ENCODE data around the gene SPTAN1.
A peak's percentile ranks its signal among the peaks of the same experiment; 100 is the strongest.
"Not testable (repeated sequence)": the region's sequence is repeated elsewhere in the genome, so short reads cannot be mapped to it uniquely, and the experiment has no call there.

Gene SPTAN1

DNA sequence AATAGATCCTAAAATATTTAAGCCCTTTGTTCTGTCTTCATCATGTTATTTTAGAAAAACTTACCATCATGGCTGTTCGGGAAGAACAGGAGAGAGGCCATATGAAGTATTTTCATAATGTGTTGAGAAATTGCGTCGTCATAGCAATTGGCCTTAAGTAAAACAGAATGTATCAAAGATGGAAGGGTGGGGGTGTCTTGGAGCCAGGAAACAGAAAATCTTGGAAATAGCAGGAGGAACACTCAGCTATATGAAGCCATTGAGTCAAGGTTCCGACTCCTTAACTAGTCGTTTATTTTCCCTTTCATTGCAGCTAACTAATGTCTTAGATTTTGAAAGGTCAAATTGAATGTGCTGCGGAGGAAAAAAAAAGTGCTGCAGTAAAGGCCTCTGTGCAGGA lies 1.3 kb downstream of the SPTAN1 start:
- no peak for DNase-seq

DNA sequence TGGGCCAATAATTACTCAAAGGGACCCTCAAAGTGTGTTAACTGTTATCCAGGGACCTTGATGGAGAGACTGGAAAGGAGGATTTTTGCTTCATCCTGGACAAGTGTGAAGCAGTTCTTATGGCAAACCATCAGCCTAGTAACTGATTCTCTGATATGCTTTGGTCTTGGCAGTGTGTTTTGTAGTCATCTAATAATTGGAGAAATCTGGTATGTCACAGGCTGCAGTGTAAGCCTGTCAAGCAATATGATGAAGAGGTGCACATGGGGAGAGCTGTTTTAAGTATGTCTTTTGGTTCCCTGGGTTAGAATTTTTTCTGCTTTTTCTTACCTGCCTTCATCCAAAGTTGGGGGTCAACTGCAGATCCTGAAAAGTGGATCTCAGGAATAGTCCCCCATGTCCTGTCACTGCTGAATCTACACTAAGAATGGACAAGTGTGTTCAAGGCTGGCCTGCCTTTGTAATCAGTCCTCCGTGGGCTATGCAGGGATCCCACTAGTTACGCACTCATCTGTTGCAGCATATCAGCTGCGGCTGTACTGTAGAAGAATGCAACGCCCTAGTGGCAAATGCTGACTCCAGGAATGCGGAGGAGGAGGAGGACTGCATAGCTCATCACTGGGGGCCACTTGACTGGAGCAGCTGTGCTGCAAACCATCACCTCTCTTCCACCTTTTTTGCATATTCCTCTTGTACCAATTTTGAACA lies 1.9 kb downstream of the SPTAN1 start:
- peak; percentile 31 for DNase-seq

DNA sequence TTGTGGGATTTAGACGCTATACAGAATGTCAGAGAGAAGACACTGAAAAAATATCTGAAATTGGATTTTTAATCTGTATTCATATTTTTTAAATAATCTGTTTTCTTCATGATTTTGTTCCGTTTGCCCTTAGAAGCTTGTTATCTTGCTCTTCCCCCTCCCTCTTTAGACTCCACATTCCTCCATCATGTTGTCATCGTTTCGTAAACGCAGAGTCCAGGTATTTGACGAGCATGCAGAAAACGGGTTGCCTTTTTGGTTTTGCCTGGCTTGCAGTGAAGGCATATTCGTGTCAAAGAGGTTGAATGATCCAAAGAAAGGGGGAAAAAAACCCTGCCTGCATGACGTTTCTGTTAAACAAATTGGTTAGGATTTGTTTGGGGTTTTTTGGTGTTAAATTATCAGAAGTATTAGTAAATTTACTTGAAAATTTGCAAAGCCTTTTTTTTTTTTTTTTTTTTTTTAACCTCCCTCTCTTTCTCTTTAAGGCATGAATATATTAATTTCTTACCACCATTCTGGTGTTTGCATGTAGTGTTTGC lies 2.9 kb downstream of the SPTAN1 start:
- DNase-seq: no peak

DNA sequence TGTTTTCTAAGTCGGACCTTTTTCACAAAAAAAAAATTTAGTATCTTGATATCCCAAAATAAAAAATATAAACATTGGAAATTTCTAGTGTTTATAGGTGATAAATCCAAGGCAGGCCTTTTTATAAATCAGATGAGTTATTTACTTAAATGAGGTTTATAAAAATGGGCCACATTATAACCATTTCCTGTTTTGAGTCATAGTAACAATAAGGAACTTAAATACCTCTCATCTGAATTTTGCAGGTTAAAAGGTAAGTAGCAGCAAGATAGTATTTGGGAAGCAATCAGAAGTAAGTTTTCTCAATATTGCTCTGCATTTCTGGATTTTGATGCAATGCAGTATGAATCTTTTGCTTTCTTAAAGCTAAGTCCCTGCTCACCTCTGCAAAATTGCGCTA lies 3.9 kb downstream of the SPTAN1 start:
- no peak for DNase-seq

DNA sequence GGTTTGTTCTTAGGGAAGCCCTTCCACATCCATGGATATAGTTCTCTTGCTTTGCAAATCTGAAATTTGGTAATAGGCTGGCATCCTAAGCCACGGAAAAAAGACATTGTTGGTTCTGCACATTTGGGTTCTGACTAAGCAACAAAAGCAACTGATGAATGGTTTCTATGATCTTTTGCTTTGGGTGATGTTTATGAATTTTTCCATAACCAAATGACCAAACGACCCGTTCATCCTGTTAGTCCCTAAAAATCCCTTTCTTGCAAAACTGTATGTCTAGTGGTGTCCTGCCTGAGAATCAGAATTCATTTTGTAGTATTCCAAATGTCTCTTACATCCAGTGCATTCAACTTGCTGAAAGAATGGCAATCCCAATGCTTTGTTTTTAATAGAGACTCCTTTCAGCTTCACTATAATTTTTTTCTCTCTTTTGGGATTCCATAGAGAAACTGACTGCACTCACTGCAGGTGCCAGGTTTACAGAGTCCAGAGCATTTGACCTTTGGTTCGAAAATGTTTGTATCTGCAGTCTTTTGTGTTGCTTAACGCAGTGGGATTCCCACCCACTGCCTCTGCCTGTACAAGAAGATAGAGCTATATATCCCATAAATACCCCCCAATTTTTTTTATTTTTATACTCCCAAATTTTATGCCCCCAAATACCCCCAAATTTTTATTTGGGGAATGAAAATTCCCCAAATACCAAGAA lies 4.7 kb downstream of the SPTAN1 start:
- no peak for DNase-seq

DNA sequence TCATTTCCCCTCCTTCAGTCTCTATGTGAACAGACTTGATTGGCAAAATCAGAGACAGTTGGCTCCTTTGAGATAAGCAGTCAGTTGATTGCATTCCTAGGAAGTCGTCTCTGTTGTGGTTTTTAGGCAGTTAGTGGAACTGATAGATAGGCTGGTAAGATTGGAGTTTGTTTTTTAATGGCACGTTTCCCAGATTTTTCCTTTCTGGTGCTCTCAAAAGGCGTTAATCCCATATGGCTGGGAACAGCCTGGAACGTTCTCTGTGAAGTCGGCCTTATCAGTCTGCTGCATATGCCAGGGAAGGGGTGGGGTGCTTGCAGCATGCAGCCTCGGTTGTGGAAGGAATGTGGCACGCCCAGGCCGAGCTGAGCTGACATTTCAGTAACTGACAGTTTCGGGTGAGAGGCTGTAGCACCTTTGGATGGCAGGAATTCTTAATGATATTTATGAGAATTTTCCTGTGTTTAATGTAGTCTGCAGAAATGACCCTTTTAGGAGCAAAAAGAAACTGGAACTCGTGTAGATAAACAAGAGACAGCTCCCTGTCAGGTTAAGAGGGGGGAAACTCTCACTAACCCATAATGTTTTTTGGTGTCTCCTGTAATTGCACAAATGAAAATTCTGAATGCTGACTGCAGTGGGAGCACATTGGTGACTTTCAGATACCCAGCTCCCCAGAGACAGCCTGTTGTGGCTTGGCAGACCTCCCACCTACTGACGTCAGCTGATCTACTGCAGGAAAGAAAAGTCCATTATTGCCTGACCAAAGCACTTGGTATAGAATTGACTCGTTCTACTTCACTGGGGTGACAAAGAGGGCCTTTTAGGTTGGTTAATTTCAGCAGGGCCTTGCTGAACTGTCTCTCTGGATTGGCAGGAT lies 6.3 kb downstream of the SPTAN1 start:
- DNase-seq: peak; percentile 48

DNA sequence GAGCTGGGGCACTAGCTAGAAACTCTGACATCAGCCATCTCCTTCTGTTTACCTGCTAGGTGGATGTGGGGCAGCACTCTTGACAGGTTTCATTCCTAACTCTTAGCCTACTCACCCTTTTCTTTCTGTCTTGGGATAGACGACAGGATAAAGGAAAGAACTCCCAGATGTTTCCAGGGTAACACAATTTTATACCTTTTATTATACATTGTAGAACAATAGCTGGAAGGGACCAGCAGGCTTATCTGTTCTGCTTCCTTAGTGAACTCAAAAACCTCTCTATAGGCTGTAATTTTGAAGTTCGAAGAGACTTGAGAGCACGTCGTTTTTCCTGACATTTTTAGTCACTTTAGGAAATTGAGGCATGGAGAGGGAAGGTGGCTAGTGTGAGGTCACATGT lies 13.2 kb downstream of the SPTAN1 start:
- no peak for DNase-seq

DNA sequence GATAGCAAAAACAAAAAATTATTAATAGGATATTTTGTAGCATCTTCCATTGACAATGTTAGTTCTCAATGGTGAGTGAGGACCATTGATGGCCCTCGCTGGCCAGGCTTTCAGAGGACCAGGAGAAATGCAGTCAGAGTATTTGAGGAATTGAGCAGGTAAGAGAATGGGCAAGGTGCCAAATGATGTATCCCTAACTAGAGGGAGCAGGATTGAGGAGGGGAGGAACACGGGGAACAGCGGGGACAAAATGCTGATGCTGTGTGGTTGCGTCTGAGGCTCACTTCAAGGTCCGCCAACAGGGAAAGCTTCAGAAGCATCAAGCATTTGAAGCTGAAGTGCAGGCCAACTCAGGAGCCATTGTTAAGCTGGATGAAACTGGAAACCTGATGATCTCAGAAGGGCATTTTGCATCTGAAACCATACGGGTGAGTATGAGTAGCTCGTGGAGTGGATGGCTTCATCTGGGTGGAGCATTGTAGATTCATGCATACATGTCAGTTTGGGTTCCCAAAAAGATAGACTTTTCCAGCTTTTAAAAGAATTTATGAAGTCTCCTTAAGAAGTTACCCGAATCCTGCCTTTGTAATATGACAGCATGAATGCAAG lies 16.2 kb downstream of the SPTAN1 start:
- DNase-seq: no peak

DNA sequence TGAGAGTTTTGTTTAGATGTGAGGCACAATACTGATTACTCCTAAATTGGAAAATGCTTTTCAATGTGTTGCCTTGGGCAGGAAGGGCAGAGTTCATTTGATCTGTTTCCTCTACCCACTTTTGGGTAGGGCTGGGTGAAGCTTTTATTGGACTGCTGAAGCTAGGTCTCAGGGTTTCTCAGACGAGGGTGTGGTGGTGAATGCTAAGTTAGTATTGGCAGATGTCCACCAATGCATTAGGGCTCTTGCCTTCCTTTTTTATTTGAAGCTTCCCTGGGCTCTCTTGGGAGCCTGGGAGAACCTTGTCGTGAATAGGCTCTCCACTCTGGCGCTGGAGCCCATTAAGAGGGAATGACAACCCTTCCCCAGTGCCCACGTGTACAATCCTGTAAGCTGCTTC lies 23.1 kb downstream of the SPTAN1 start:
- no peak for DNase-seq

DNA sequence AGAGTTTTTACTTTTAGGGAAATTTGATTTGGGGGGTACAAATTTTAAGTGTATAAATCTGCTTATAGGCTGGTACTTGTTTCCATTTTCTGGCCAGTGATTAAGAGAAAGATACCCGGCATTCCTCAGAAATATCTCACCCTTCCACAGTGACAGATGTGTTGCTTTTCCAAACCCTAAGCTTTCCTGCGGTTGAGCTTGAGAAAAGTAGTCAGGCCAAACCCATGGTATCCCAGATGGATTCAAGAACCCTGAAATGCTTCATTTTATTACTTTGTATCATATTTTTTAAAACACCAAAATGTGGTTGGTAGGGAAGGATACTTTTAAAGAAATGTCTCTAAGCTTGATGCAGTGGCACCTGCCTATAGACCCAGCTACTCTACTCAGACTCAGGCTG lies 23.5 kb downstream of the SPTAN1 start:
- DNase-seq: no peak

DNA sequence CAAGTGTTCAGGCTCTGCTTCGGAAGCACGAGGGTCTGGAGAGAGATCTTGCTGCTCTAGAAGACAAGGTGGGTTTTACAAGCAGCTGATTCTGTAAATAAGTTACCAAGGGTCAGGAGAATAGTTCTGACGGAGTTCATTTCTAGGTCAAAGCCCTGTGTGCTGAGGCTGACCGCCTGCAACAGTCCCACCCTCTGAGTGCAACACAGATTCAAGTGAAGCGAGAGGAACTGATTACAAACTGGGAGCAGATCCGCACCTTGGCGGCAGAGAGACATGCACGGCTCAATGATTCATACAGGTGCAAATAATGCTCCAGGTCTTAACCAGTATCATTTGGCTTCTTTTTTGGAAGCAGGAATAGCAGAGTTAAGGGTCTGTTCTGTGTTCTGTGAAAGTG lies 24.8 kb downstream of the SPTAN1 start:
- DNase-seq: no peak

DNA sequence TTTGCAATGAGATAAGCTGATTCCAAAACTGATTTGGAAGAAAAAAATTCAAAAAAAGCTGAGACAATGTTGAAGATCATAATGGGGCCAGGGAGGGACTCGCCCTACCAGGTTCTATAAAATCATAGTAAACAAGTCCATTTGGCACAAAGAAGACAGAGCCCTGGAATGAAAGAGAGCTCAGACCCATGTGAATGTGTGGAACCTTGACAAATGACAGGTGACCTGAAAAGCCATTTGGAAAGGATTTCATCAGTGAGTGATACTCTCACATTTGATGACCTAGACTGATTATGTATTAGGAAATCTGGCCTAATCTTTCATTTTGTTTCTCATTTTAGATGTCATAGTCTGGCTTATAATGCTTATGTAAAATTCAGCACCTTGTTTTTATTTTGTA lies 26.8 kb downstream of the SPTAN1 start:
- DNase-seq: no peak

DNA sequence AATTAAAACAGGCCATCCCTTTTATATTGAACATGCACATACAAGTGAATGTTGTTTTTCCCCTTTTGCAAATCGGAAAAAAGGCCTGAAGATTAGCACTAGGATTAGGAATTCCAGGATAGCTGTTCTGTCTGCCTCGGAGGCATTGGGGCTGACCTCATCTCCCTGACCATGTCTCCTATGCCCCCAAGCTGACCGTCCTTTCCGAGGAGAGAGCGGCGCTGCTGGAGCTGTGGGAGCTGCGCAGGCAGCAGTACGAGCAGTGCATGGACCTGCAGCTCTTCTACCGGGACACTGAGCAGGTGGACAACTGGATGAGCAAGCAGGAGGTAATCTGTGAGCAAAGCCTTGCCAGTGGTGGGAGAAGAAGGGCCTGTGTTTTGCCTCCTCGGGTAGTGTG lies 28.3 kb downstream of the SPTAN1 start:
- DNase-seq: no peak

DNA sequence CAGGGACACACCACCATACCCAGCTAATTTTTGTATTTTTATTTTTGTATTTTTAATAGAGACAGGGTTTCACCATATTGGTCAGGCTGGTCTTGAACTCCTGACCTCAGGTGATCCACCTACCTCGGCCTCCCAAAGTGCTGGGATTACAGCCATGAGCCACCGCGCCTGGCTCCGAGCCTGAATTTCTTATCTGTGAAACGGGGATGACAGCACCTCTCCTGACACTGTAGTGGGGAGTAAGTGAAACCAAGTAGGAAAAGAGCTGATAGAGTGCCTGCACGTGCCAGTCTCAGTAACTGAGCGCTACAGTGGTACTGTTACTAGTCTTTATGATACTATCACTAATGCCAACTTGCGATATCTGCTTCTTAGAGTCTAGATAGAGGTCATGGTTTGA lies 32.8 kb downstream of the SPTAN1 start:
- not testable (repeated sequence) for DNase-seq

DNA sequence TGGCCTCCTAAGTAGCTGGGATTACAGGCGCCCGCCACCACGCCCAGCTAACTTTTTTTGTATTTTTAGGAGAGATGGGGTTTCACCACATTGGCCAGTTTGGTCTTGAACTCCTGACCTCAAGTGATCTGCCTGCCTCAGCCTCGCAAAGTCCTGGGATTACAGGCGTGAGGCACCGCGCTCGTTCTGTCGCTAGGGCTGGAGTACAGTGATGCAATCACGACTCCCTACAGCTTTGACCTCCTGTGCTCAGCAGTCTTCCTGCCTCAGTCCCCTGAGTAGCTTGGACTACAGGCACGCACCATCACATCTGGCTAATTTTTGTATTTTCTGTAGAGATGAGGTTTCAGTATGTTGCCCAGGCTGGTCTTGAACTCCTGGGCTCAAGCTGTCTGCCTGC lies 34.5 kb downstream of the SPTAN1 start:
- DNase-seq: not testable (repeated sequence)

DNA sequence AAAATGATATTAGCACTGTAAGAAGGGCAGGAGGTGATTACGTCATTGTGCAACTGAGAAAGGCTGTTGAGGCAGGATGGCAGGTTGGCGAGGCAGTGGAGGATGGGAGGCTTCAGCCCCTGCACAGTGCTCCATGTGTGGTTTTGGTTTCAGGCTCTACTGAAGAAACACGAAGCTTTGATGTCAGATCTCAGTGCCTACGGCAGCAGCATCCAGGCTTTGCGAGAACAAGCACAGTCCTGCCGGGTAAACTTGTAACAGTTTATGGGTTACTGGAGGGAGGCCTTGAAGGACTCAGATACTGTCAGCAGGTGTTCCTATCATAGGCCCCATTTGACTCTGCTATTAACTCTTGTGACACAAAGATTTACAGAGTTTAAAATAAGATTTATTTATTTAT lies 35.1 kb downstream of the SPTAN1 start:
- DNase-seq: peak; percentile 31

DNA sequence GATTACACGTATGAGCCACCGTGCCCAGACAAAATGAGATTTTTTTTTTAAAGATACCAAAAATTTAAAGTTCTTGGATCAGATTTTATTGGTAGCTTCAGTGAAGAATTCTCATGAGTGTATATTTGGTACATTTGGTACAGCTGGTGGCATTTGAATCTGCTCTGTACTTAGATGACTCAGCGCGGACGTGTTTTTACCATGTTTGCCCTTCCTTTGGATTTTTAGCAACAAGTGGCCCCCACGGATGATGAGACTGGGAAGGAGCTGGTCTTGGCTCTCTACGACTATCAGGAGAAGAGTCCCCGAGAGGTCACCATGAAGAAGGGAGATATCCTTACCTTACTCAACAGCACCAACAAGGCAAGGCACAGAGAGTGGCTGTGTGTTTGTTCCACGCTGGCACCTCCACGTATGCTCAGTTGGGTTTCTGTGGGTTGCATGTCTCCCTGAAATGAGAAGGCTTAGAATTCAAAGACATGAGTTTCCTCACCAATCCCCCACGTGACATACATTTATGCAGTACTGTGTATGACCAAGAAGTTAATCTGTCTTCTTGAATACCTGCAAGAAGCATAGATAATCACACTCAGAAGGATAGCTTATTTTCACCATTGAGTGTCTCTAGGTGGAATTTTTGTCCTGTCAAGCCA lies 36.3 kb downstream of the SPTAN1 start:
- no peak for DNase-seq

DNA sequence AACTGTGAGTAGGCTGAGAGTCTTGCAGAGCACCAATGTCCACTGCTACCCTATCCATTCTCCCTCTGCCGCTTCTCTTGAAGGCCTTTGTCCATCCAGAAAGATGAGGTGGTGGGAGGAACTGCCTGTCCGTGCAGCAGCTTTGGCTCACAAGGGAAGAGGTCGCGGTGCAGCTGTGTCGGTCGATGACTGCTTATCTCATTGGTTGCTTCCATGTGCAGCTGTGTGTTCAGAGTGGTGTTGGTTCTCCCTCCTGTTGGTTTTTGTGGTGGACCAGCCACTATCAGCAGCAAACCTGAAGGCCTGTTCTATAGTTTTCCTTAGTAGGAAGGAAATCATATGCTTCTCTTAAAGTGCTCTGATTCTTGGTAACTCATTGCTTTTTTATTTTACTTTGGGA lies 40.7 kb downstream of the SPTAN1 start:
- no peak for DNase-seq

DNA sequence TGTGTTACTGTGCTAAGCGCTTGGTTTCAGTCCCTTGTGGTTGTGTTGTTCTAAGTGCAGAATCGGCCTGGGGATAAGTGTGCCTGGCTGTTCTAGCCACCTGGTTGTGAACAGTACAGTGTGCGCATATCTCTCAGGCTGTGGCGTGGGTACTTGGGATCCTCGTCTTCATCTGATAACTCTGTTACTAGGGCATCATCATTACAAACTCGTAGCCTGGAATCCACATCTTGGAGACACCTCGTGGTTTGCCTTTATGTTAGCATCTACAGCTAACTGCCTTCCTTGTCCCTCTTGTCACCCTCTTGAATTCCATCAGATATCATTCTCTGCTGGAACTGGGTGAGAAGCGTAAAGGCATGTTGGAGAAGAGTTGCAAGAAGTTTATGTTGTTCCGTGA lies 41.5 kb downstream of the SPTAN1 start:
- DNase-seq: no peak

DNA sequence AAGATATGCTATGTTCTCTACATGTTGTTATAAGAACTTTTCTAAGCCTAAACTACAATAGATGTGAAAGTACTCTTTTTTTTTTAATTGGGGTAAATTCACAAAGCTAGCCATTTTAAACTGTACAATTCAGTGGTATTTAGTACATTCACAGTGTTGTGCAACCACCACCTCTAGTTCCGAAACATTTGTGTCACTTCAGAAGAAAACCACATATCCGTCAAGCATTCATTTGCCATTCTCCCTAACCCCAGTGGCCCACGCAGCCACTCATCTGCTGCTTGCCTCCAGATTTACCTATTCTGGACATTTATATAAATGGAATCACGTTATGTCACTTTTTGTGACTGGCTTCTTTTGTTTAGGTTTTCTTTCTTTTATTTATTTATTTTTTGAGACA lies 43.1 kb downstream of the SPTAN1 start:
- DNase-seq: no peak

DNA sequence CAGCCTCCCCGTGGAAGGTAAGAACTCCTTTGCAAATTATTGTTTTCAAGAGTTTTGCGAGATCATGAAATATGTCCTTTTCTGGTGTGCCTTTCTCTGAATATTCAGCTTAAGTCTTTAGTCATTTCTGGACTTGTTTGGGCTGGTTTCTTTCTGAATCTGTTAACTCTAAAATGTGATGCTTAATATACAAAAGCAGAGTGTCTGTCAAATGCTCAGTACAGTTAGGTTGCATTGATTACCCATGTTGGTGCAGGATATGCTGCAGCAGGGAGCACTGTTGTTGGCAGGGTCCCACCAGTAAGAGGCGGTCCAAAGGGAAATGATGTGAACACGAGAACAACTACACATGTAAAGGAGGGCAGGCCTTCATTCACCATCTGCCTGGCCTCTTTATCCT lies 47.7 kb downstream of the SPTAN1 start:
- no peak for DNase-seq

DNA sequence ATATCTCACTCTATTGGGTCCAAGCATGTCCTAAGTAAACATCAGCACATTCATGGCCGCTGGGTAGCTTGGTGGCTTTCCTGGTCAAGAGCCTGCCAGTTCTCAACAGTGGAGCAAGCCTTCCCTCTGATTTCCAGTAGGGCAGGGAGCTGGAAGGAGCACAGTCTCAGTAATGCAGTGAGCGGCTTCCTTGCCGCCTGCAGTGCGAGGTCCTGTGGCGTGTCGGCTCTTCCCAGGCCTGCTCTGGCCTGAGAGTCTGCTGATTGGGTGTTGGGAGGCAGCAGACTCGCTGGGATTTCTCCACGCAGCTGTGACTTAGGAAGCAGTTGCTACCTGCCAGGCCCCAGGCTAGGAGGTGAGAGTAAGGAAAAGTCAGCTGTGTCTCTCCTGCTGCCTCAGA lies 51.3 kb downstream of the SPTAN1 start:
- no peak for DNase-seq
